ENCODE data around the gene PTPN23. TPM values are rescaled to one million over a fixed set of nuclear protein-coding genes. Genes with fewer than 3 reads are reported as not detected.

Gene PTPN23
- total and polyA plus RNA-seq, 2 of the 8 experiments (the other 6 are each of a cell fraction or from before 2014, with no cell fraction given) = 2.9 to 46.7 TPM

DNA sequence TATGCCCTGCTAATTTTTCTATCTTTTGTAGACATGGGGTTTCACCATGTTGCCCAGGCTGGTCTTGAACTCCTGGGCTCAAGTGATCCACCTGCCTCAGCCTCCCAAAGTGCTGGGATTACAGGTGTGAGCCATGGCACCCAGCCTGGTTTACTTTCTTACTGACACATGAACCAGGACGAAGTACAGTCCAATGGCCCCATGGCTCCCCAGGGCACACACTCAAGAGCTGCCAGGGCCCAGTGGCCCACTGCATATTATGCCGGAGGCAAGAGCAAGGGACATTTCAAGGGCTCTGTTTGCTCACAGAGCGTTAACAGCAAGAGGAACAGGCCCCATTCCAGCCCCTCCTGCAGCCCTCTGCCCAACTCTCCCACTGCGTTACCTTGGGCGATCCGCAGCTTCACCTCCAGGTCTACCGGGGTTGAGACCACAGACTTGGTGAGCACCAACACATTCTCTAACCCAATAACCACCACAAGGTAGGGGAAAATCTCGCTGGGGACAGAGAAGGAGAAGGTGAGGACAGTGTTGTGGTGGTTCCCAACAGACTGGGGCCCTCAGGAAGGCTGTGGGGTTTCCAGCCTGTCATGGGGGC is 42.8 kb downstream of the PTPN23 start:
- H2BK15ac ChIP-seq (ENCODE audit: low read length) = no peak overlapping the region
- no peak overlapping the region for H3K14ac ChIP-seq (ENCODE audit: insufficient read length)
- ChIA-PET CTCF (ENCODE audit: partially characterized antibody) (interaction anchor here (0.6 to 6.5 kb wide), 5 partner anchors 9 to 426 kb away, joined by 3 to 66 read pairs (median 6); partner anchors contain the start of gene SCAP), POLR2A (ENCODE audit: partially characterized antibody) (interaction anchor here (0.6 to 1.3 kb wide), 2 partner anchors 30 to 124 kb away, joined by 3 read pairs; no protein-coding TSS in a partner anchor)
- no peak overlapping the region for H2BK120ac ChIP-seq (replicated peaks; ENCODE audit: low read depth, low read length)
- no peak overlapping the region for H3K27ac ChIP-seq (ENCODE audit: low read depth, low read length)
- H3K9me3 ChIP-seq (ENCODE audit: insufficient read depth in 2 of 2, low read depth in 1 of 2, low read length in 1 of 2) = no peaks in the 10 kb centered on the region
- no peaks in the 10 kb centered on the region for H3K79me2 ChIP-seq (ENCODE audit: control insufficient read depth in 1 of 2, insufficient read depth in 2 of 2, low read length in 2 of 2)
- FAIRE-seq (no peak), DNase-seq (ENCODE audit: low read depth in 1 of 2, low spot score in 2 of 2) (no peak)
- 0 out of 7 replicates have a peak, but pooled peaks cover 0 to 2% (median 0%) of the 10 kb centered on the region in 4 experiments for H3K4me1 ChIP-seq (replicated peaks in 1 of 4; ENCODE audit: control insufficient read depth in 3 of 4, insufficient read depth in 4 of 4, low read length in 3 of 4)
- H3K36me3 ChIP-seq (ENCODE audit: control insufficient read depth in 2 of 4, insufficient read depth in 4 of 4, low read length in 3 of 4) = peaks cover 5 to 35% (median 20%) of the 10 kb centered on the region in 4 experiments; a peak in 6 of 8 replicates
- H3K4me2 ChIP-seq (ENCODE audit: insufficient read depth in 1 of 2, low read depth in 2 of 2, low read length in 2 of 2) = no peak overlapping the region
- no peak overlapping the region for H3K23ac ChIP-seq (ENCODE audit: insufficient read length)
- H4K5ac ChIP-seq (ENCODE audit: insufficient read length, low read depth, low read length) = no peak overlapping the region
- TF ChIP-seq ZNF274 (IDR thresholded peaks at IDR 0.05; ENCODE audit: borderline replicate concordance, extremely low read depth, low read length) (no peak), GABPA (IDR thresholded peaks at IDR 0.05; ENCODE audit: borderline replicate concordance, insufficient read depth, low read length) (no peak)
- H4K91ac ChIP-seq (replicated peaks; ENCODE audit: insufficient read length, low read length) = no peak overlapping the region
- no peak overlapping the region for H3K4me3 ChIP-seq (ENCODE audit: extremely low read depth in 1 of 4, insufficient read depth in 2 of 4, low read depth in 3 of 4, low read length in 4 of 4)
- H4K8ac ChIP-seq (ENCODE audit: extremely low read depth, insufficient read depth, low read length) = no peak overlapping the region
- H2AFZ ChIP-seq (ENCODE audit: low read length) = no peak overlapping the region
- no peak overlapping the region for H3K56ac ChIP-seq (replicated peaks; ENCODE audit: insufficient read length, low read depth, low read length)
- no peak overlapping the region for H2BK20ac ChIP-seq (ENCODE audit: low read length)
- no peak overlapping the region for H2AK5ac ChIP-seq (ENCODE audit: low read depth, low read length)
- no peak overlapping the region for H3K9ac ChIP-seq (replicated peaks in 1 of 4; ENCODE audit: extremely low read depth in 1 of 4, low read depth in 3 of 4, low read length in 3 of 4)
- peaks cover 4 to 10% of the 10 kb centered on the region in 2 experiments for H4K20me1 ChIP-seq (replicated peaks in 1 of 2; ENCODE audit: control insufficient read depth in 1 of 2, insufficient read depth in 2 of 2, low read length in 2 of 2)
- H2BK12ac ChIP-seq (ENCODE audit: low read depth, low read length) = no peak overlapping the region
- 92% methylated on average over 8 of the region's 8 CpGs; no CpG with 5 or more reads in 1 of the 2 experiments for WGBS, 2 experiments (ENCODE audit: extremely low coverage in 1 of 2, insufficient coverage in 1 of 2, insufficient read length in 1 of 2, insufficient replicate concordance in 2 of 2, low coverage in 1 of 2, low lambda C conversion rate in 2 of 2, missing lambda C conversion rate in 1 of 2)
- no peak overlapping the region for H3K18ac ChIP-seq (ENCODE audit: extremely low read depth, low read length)
- H3K23me2 ChIP-seq (ENCODE audit: low read depth, low read length) = no peaks in the 10 kb centered on the region
- H2BK5ac ChIP-seq (ENCODE audit: low read depth, low read length) = no peak overlapping the region
- H3K27me3 ChIP-seq (replicated peaks in 1 of 4; ENCODE audit: control insufficient read depth in 3 of 4, extremely low read depth in 1 of 4, insufficient read depth in 3 of 4, low read length in 3 of 4) = no peaks in the 10 kb centered on the region
- no peak overlapping the region for H3K4ac ChIP-seq (replicated peaks; ENCODE audit: insufficient read length, low read depth, low read length)
- H3K79me1 ChIP-seq (ENCODE audit: low read depth, low read length) = no peaks in the 10 kb centered on the region
